Measurements from ENCODE around the gene ZNF618. TPM values are rescaled to one million over a fixed set of nuclear protein-coding genes. Genes with fewer than 3 reads are reported as not detected.

ZNF618 gene
- total and polyA plus RNA-seq, 8 donors = 1.2 to 19.8 (median 5.3) TPM

DNA sequence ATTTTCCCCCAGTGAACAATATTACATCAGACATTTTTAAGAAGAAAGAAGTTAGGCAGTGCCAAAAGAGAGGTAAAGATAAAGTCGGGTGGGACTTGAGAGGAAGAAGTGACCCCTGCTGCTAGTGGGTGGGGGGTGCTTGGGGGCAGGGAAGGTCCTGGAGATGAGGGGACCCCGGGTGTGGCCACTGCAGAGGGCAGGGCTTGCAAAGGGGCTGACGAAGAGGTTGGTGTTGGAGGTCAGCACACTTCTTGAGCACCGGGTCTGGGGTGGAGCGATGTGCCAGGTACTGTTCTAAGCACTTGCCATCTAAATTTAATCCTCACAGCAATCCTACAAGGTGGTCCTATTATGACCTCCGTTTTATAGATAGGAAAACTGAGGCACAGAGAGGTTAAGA is 140.0 kb downstream of the ZNF618 start:
- peak in 1 of 2 donors; percentile 5 for DNase-seq
- Histone ChIP-seq H3K27ac (no peak overlapping the region), H3K9me3 (peaks cover 0 to 5% (median 0%) of the 10 kb centered on the region in 4 donors), H3K4me1 (no peaks in the 10 kb centered on the region), H3K27me3 (no peaks in the 10 kb centered on the region), H3K4me3 (no peak overlapping the region), H3K36me3 (peaks cover 13 to 76% (median 64%) of the 10 kb centered on the region in 4 donors)
- TF ChIP-seq EP300 (IDR thresholded peaks at IDR 0.05) (no peak), POLR2A (IDR thresholded peaks at IDR 0.05) (no peak), POLR2AphosphoS5 (IDR thresholded peaks at IDR 0.05) (no peak)
- TF ChIP-seq, protein P1, sequence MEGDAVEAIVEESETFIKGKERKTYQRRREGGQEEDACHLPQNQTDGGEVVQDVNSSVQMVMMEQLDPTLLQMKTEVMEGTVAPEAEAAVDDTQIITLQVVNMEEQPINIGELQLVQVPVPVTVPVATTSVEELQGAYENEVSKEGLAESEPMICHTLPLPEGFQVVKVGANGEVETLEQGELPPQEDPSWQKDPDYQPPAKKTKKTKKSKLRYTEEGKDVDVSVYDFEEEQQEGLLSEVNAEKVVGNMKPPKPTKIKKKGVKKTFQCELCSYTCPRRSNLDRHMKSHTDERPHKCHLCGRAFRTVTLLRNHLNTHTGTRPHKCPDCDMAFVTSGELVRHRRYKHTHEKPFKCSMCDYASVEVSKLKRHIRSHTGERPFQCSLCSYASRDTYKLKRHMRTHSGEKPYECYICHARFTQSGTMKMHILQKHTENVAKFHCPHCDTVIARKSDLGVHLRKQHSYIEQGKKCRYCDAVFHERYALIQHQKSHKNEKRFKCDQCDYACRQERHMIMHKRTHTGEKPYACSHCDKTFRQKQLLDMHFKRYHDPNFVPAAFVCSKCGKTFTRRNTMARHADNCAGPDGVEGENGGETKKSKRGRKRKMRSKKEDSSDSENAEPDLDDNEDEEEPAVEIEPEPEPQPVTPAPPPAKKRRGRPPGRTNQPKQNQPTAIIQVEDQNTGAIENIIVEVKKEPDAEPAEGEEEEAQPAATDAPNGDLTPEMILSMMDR (IDR thresholded peaks at IDR 0.05) = no peak
- intact Hi-C loops (cut with DNase I; ENCODE audit: low total_unique reads) = no loop called here
- 85 to 93% (median 91%) methylated on average over 6 of the region's 6 CpGs for WGBS, 5 donors

DNA sequence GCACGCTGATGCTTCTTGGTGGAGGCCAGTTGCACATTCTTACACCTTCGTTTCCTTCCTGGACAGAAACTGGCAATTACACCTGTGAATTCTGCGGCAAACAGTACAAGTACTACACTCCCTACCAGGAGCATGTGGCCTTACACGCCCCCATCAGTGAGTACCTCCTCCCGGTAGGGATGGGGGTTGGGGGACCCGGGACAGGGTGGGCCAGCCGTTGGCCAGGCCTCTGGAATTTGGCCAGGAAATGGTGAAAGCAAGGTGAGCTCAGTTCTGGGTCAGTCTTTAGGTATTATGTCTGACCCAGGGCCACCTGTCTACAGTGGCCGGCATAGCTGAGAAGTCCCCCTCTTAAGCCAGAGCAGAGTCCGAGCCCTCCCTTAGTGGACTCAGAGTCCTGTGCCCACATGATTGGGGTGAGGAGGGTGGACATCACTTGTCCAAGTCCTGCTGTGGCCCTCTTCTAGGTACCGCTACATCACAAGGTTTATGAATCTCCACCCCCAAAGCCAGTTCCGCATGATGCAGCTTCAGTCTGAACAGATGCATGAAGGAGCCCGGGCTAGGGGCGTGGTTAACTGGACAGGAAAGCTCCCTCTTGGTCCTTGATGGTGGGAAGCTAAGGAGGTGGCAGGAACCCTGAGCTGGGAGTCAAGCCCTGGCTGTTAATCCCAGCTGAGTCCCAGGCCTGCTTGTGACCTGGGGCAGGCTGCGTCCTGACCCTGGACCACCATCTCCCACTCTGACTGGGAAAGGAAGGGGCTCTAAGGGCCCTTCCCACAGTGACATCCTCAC is 140.7 kb downstream of the ZNF618 start:
- Histone ChIP-seq H3K27ac (no peak overlapping the region), H3K36me3 (peaks cover 13 to 76% (median 63%) of the 10 kb centered on the region in 4 donors), H3K27me3 (no peaks in the 10 kb centered on the region), H3K4me3 (no peak overlapping the region), H3K4me1 (no peaks in the 10 kb centered on the region), H3K9me3 (peaks cover 0 to 5% (median 0%) of the 10 kb centered on the region in 4 donors)
- TF ChIP-seq POLR2AphosphoS5 (IDR thresholded peaks at IDR 0.05) = no peak
- TF ChIP-seq POLR2A (IDR thresholded peaks at IDR 0.05) = no peak
- TF ChIP-seq EP300 (IDR thresholded peaks at IDR 0.05) = no peak
- TF ChIP-seq, protein P1 (IDR thresholded peaks at IDR 0.05) = no peak
- WGBS, 5 donors = 88 to 94% (median 93%) methylated on average over 11 to 14 of the region's 14 CpGs
- peak in 1 of 2 donors; percentile 23 for DNase-seq
- intact Hi-C loops (cut with DNase I; ENCODE audit: low total_unique reads) = no loop called here

DNA sequence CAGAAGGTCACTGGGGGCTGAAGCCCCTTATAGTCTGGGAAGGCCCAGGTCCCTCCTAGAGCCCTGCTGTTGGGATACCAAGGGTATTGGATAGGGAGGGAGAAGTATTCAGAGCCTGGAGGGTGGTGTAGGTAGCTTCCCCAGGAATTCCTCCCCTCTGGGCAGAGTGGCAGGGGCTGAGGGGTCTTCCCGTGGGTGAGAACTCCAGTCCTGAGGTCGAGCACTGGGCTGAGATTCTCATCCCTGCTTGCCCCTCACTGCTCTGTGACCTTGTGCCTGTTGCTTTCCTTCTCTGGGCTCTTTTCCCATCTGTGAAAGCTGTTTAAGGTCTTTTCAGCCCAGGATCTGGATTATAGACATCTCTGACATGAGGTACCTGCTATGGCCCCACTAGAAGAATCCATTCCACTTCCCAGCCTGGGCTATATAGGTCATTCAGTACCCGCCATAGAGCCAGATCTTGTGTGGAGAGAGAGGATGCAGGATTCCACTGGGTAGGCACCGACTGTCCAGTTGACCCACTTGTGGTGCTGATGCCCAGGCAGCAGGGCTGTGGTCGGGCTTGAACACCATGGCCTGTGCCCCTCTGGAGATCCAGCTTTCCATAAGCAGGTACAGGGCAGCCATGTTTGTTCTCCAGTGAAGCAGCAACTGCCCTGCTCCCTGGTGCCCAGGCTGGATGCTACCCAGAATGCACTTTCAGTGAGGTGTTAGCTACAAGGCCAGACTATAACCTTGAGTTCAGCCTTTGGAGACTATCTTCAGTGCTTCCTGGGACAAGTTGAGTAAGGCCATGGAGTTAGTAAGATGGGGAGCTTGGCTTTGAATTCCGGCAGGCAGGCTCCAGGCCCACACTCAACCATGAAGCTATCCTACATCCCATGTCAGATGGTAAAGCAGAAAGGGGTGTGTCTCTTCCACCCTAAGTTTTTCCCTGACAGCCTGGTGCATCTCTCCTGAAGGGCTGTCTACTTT is 141.9 kb downstream of the ZNF618 start:
- intact Hi-C loops (cut with DNase I; ENCODE audit: low total_unique reads) = no loop called here
- peaks cover 13 to 75% (median 67%) of the 10 kb centered on the region in 4 donors for H3K36me3 ChIP-seq
- no peak overlapping the region for H3K4me3 ChIP-seq
- peak in 1 of 2 donors; percentile 1 for DNase-seq
- no peak overlapping the region for H3K27ac ChIP-seq
- WGBS, 5 donors = 77 to 91% (median 86%) methylated on average over 6 of the region's 6 CpGs
- no peaks in the 10 kb centered on the region for H3K27me3 ChIP-seq
- no peak for TF ChIP-seq POLR2A (IDR thresholded peaks at IDR 0.05)
- no peak for TF ChIP-seq EP300 (IDR thresholded peaks at IDR 0.05)
- no peak for TF ChIP-seq POLR2AphosphoS5 (IDR thresholded peaks at IDR 0.05)
- TF ChIP-seq, protein P1 (IDR thresholded peaks at IDR 0.05) = no peak
- H3K4me1 ChIP-seq = no peaks in the 10 kb centered on the region
- H3K9me3 ChIP-seq = peaks cover 0 to 10% (median 8%) of the 10 kb centered on the region in 4 donors

DNA sequence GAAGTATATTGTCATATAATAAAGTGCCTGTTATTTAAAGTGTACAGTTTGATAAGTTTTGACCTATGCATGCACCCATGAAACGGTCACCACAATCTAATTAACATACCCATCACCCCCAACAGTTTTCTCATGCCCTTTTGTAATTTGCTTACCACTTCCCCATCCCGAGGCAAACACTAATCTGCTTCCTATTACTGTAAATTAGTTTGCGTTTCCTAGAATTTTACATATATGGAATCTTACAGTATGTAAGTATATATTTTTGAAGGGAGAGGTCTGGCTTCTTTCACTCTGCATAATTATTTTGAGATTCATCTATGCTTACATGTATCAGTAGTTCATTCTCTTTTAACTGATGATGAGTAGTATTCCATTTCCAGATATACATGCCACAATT is 145.5 kb downstream of the ZNF618 start:
- no peaks in the 10 kb centered on the region for H3K4me1 ChIP-seq
- WGBS, 5 donors = 75 to 88% (median 83%) methylated on average over 3 of the region's 3 CpGs
- H3K27me3 ChIP-seq = no peaks in the 10 kb centered on the region
- no peak overlapping the region for H3K4me3 ChIP-seq
- peaks cover 0 to 21% (median 12%) of the 10 kb centered on the region in 4 donors for H3K9me3 ChIP-seq
- no peak for DNase-seq
- no peak overlapping the region for H3K27ac ChIP-seq
- intact Hi-C loops (cut with DNase I; ENCODE audit: low total_unique reads) = no loop called here
- TF ChIP-seq, protein P1 (IDR thresholded peaks at IDR 0.05) = no peak
- no peak for TF ChIP-seq POLR2AphosphoS5 (IDR thresholded peaks at IDR 0.05)
- TF ChIP-seq EP300 (IDR thresholded peaks at IDR 0.05) = no peak
- no peak for TF ChIP-seq POLR2A (IDR thresholded peaks at IDR 0.05)
- peaks cover 13 to 90% (median 79%) of the 10 kb centered on the region in 4 donors for H3K36me3 ChIP-seq

Measured in stomach (tissue), 9 donors.